Erythroblast (primary cell): ENCODE data around the gene OR52E6.

Experiments
- GATA1 ChIP-seq: IDR thresholded peaks from 2 replicates; pipeline ENCODE4 v1.6.1; 2011; ENCODE audit warnings: low read depth, mild to moderate bottlenecking, control low read depth, low read length, moderate library complexity
- POLR2A ChIP-seq: IDR thresholded peaks from 2 replicates; pipeline ENCODE4 v1.6.1; 2011; ENCODE audit warnings: mild to moderate bottlenecking, low read length

GRCh38 chr11:5809122-5809519 lies 32.6 kb downstream of the OR52E6 start:
- TF ChIP-seq POLR2A (no peak), GATA1 (no peak)
